SK-N-MC (cell line): Measurements from ENCODE around the gene WDR88.

Source experiments
- EZH2 ChIP-seq: fragments of 200-600 bp; sonication (generic); IDR thresholded peaks from one replicate; pipeline ENCODE4 v1.6.1; 2017; ENCODE audit warnings: antibody characterized with exemption
- POLR2AphosphoS5 ChIP-seq: IDR thresholded peaks from 2 replicates; pipeline ENCODE4 v1.6.1; 2012; ENCODE audit warnings: mild to moderate bottlenecking, low read depth, low read length, borderline replicate concordance

DNA sequence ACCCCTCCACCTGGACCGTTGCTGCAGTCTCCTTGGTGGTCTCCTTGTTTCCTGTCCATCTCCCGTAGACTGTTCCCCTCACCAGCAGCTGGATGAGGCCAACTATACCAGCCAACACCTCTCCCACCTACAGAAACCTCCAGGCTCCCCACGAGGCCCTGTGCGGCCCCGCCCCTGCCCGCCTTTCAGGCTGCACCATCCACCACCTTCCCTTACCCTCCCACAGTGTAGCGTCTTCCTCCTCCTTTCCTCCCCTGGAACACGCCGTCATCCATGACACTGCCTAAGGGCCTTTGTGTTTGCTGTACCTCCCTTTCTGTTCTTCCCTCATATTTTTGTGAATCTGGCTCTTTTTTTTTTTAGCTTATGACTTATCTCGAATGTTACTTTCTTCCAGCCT is 23.8 kb upstream of the WDR88 start:
- TF ChIP-seq EZH2 (no peak), POLR2AphosphoS5 (no peak)
